Activated CD4-positive, alpha-beta T cell treated with anti-CD3 and anti-CD28 coated beads for 36 hours (primary cell): ENCODE measurements around the gene FAM221B. TPM values are rescaled to one million over a fixed set of nuclear protein-coding genes. Genes with fewer than 3 reads are reported as not detected.
A peak's percentile ranks its signal among the peaks of the same experiment; 100 is the strongest.

Experiments
- ATAC-seq: fragments of 200-7000 bp; cut with Tn5 transposase; one replicate; pipeline ENCODE4 v1.10.0; 2021; ENCODE audit warnings: mild to moderate bottlenecking, moderate library complexity
- CTCF ChIA-PET: fragments of 350-600 bp; sonication (Branson Sonifier 250); formaldehyde crosslinking; loops from one replicate; lab custom pipeline; 2021; ENCODE audit warnings: antibody characterized with exemption; lab: Charles Lee
- POLR2A ChIA-PET: fragments of 350-600 bp; sonication (Branson Sonifier 250); formaldehyde crosslinking; loops from one replicate; lab custom pipeline; 2021; ENCODE audit warnings: antibody characterized with exemption, inconsistent platforms; lab: Charles Lee
- DNase-seq: peaks from one replicate; pipeline ENCODE4 v3.0.0-alpha.2; 2020
- H3K27ac Mint-ChIP-seq: one replicate; pipeline ENCODE4 v1.8.0; 2021; ENCODE audit warnings: mixed read lengths
- H3K27me3 Mint-ChIP-seq: one replicate; pipeline ENCODE4 v1.8.0; 2021; ENCODE audit warnings: mixed read lengths
- H3K36me3 Mint-ChIP-seq: one replicate; pipeline ENCODE4 v1.8.0; 2021; ENCODE audit warnings: low read depth, mixed read lengths
- H3K4me1 Mint-ChIP-seq: one replicate; pipeline ENCODE4 v1.8.0; 2021; ENCODE audit warnings: mixed read lengths
- H3K4me3 Mint-ChIP-seq: one replicate; pipeline ENCODE4 v1.8.0; 2021; ENCODE audit warnings: mild to moderate bottlenecking, moderate library complexity, mixed read lengths
- H3K9me3 Mint-ChIP-seq: one replicate; pipeline ENCODE4 v1.8.0; 2021; ENCODE audit warnings: low read depth, mixed read lengths
- intact Hi-C, 2 experiments: fragments of 100-400 bp; cut with DNase I in 1 of 2; cut with micrococcal nuclease in 1 of 2; formaldehyde crosslinking; loops; one replicate each; pipeline versions ENCODE4 v1.14.2 to v1.15.1; 2022 to 2024; cut with DNase I, micrococcal nuclease
- total RNA-seq, 2 experiments: library from RNA; stranded (reverse); gene quantifications; one replicate each; pipeline ENCODE4 v1.2.3, GENCODE V29; 2021

The FAM221B gene
- total RNA-seq, 2 experiments from 2014 or later = not detected

GRCh38 chr9:35835766-35836165 lies 7.2 kb upstream of the FAM221B start:
- ChIA-PET CTCF (interaction anchor here (0.8 to 3.7 kb wide), 8 partner anchors 10 to 171 kb away, joined by 3 to 23 read pairs (median 4); partner anchors contain the start of gene SPAG8), POLR2A (no interaction called here)
- Mint-ChIP-seq H3K27ac (no peak overlapping the region), H3K27me3 (no peaks in the 10 kb centered on the region), H3K4me1 (no peaks in the 10 kb centered on the region), H3K9me3 (no peaks in the 10 kb centered on the region), H3K36me3 (no peaks in the 10 kb centered on the region), H3K4me3 (no peak overlapping the region)
- no peak for ATAC-seq
- no peak for DNase-seq
- intact Hi-C loops = no loop called here

GRCh38 chr9:35835216-35835632 lies 6.7 kb upstream of the FAM221B start:
- DNase-seq (peak; percentile 42), ATAC-seq (peak; percentile 66)
- H3K36me3 Mint-ChIP-seq = no peaks in the 10 kb centered on the region
- no peaks in the 10 kb centered on the region for H3K9me3 Mint-ChIP-seq
- POLR2A ChIA-PET = no interaction called here
- CTCF ChIA-PET = interaction anchor here (0.8 to 3.7 kb wide), 8 partner anchors 9 to 172 kb away, joined by 3 to 23 read pairs (median 4); partner anchors contain the start of genes HINT2 and SPAG8
- no peak overlapping the region for H3K4me3 Mint-ChIP-seq
- no peaks in the 10 kb centered on the region for H3K4me1 Mint-ChIP-seq
- no peak overlapping the region for H3K27ac Mint-ChIP-seq
- H3K27me3 Mint-ChIP-seq = no peaks in the 10 kb centered on the region
- intact Hi-C loops = no loop called here

- DNase-seq = no peak
- ChIA-PET CTCF (interaction anchor here (0.6 to 3.7 kb wide), 10 partner anchors 8 to 722 kb away, joined by 3 to 23 read pairs (median 4); partner anchors contain the start of genes HINT2 and SPAG8), POLR2A (no interaction called here)
- intact Hi-C loops = no loop called here
- Mint-ChIP-seq H3K4me1 (peaks cover 6% of the 10 kb centered on the region), H3K27ac (peak overlapping the region; percentile 11), H3K4me3 (no peak overlapping the region), H3K27me3 (no peaks in the 10 kb centered on the region), H3K9me3 (no peaks in the 10 kb centered on the region), H3K36me3 (no peaks in the 10 kb centered on the region)
- ATAC-seq = no peak
Measured at GRCh38 chr9:35834260-35835215, 6.0 kb upstream of the FAM221B start.

GRCh38 chr9:35832814-35833213 lies 4.3 kb upstream of the FAM221B start:
- Mint-ChIP-seq H3K4me1 (peaks cover 10% of the 10 kb centered on the region), H3K9me3 (no peaks in the 10 kb centered on the region), H3K4me3 (no peak overlapping the region), H3K27me3 (no peaks in the 10 kb centered on the region), H3K27ac (no peak overlapping the region), H3K36me3 (no peaks in the 10 kb centered on the region)
- ChIA-PET POLR2A (no interaction called here), CTCF (interaction anchor here (0.5 to 2.9 kb wide), 5 partner anchors 21 to 1023 kb away, joined by 3 to 14 read pairs (median 4); partner anchors contain the start of gene SPAG8)
- intact Hi-C loops = no loop called here
- ATAC-seq (no peak), DNase-seq (no peak)

GRCh38 chr9:35831040-35831439 lies 2.5 kb upstream of the FAM221B start:
- POLR2A ChIA-PET = no interaction called here
- CTCF ChIA-PET = interaction anchor here (1.4 to 2.9 kb wide), 4 partner anchors 8 to 51 kb away, joined by 4 to 14 read pairs (median 6); partner anchors contain the start of gene SPAG8
- Mint-ChIP-seq H3K4me3 (no peak overlapping the region), H3K4me1 (peaks cover 11% of the 10 kb centered on the region), H3K9me3 (no peaks in the 10 kb centered on the region), H3K36me3 (no peaks in the 10 kb centered on the region), H3K27me3 (no peaks in the 10 kb centered on the region), H3K27ac (no peak overlapping the region)
- intact Hi-C loops = no loop called here
- no peak for ATAC-seq
- DNase-seq = no peak

- ATAC-seq = no peak
- no peak for DNase-seq
- H3K4me1 Mint-ChIP-seq = peaks cover 13% of the 10 kb centered on the region
- no peaks in the 10 kb centered on the region for H3K9me3 Mint-ChIP-seq
- no peaks in the 10 kb centered on the region for H3K27me3 Mint-ChIP-seq
- POLR2A ChIA-PET = interaction anchor here (1.0 kb wide), 1 partner anchor 18 kb away, joined by 3 read pairs; no protein-coding TSS in a partner anchor
- no peaks in the 10 kb centered on the region for H3K36me3 Mint-ChIP-seq
- peak overlapping the region; percentile 74 for H3K4me3 Mint-ChIP-seq
- CTCF ChIA-PET = interaction anchor here (0.6 kb wide), 1 partner anchor 1212 kb away, joined by 3 read pairs; no protein-coding TSS in a partner anchor
- intact Hi-C loops = loop anchor here in 1 of 2 experiments (1.0 to 5.0 kb wide), 5 partner anchors 14 to 573 kb away; partner anchors contain the start of genes ARHGEF39, CREB3, HINT2 and RNF38
- peak overlapping the region; percentile 72 for H3K27ac Mint-ChIP-seq
Measured at GRCh38 chr9:35829764-35830096, 1.2 kb upstream of the FAM221B start.

GRCh38 chr9:35829084-35829763 lies 692 bp upstream of the FAM221B start, which contains the start of gene TMEM8B:
TMEM8B (plus strand) TSS chr9:35829228; CDS start chr9:35829448, 220 bp downstream.
- POLR2A ChIA-PET = interaction anchor here (1.0 kb wide), 1 partner anchor 19 kb away, joined by 3 read pairs; no protein-coding TSS in a partner anchor
- Mint-ChIP-seq H3K9me3 (no peaks in the 10 kb centered on the region), H3K36me3 (no peaks in the 10 kb centered on the region), H3K4me3 (peak within 1 kb of the TSS; percentile 78), H3K4me1 (peaks cover 13% of the 10 kb centered on the region), H3K27me3 (no peaks in the 10 kb centered on the region), H3K27ac (peak within 1 kb of the TSS; percentile 78)
- ATAC-seq (peak; percentile 92), DNase-seq (peak; percentile 98)
- intact Hi-C loops = loop anchor here in 1 of 2 experiments (1.0 to 5.0 kb wide), 5 partner anchors 14 to 573 kb away; partner anchors contain the start of genes ARHGEF39, CREB3, HINT2 and RNF38
- CTCF ChIA-PET = interaction anchor here (0.6 to 3.8 kb wide), 6 partner anchors 14 to 1212 kb away, joined by 3 to 27 read pairs (median 4); partner anchors contain the start of gene HINT2

GRCh38 chr9:35827486-35827885 lies 1.0 kb downstream of the FAM221B start:
- H3K27me3 Mint-ChIP-seq = no peaks in the 10 kb centered on the region
- peaks cover 13% of the 10 kb centered on the region for H3K4me1 Mint-ChIP-seq
- no peaks in the 10 kb centered on the region for H3K36me3 Mint-ChIP-seq
- no peak for DNase-seq
- no peak overlapping the region for H3K27ac Mint-ChIP-seq
- no peak for ATAC-seq
- intact Hi-C loops = loop anchor here in 1 of 2 experiments (5.0 kb wide), 1 partner anchor 575 kb away; the partner anchor contains the start of gene RNF38
- ChIA-PET CTCF (interaction anchor here (1.6 to 3.8 kb wide), 4 partner anchors 16 to 54 kb away, joined by 4 to 27 read pairs (median 11); partner anchors contain the start of gene SPAG8), POLR2A (interaction anchor here (0.7 kb wide), 1 partner anchor 22 kb away, joined by 4 read pairs; no protein-coding TSS in a partner anchor)
- no peaks in the 10 kb centered on the region for H3K9me3 Mint-ChIP-seq
- H3K4me3 Mint-ChIP-seq = peak overlapping the region; percentile 78

GRCh38 chr9:35826071-35826701 lies 2.3 kb downstream of the FAM221B start:
- no peak overlapping the region for H3K4me3 Mint-ChIP-seq

GRCh38 chr9:35822926-35823325 lies 5.6 kb downstream of the FAM221B start:
- intact Hi-C loops = no loop called here
- CTCF ChIA-PET = interaction anchor here (0.7 to 1.6 kb wide), 5 partner anchors 9 to 59 kb away, joined by 3 to 4 read pairs (median 3); no protein-coding TSS in a partner anchor
- ATAC-seq (no peak), DNase-seq (no peak)
- Mint-ChIP-seq H3K4me1 (peaks cover 4% of the 10 kb centered on the region), H3K36me3 (no peaks in the 10 kb centered on the region), H3K4me3 (no peak overlapping the region), H3K27ac (no peak overlapping the region), H3K27me3 (no peaks in the 10 kb centered on the region), H3K9me3 (no peaks in the 10 kb centered on the region)
- POLR2A ChIA-PET = no interaction called here

More at GRCh38 chr9:35826071-35826701, 2.3 kb downstream of the FAM221B start:
- CTCF ChIA-PET = interaction anchor here (0.6 to 3.8 kb wide), 23 partner anchors 8 to 168 kb away, joined by 3 to 27 read pairs (median 5); partner anchors contain the start of genes CCDC107, HINT2, RMRP and SPAG8
- POLR2A ChIA-PET = no interaction called here
- no peak overlapping the region for H3K27ac Mint-ChIP-seq
- no peaks in the 10 kb centered on the region for H3K36me3 Mint-ChIP-seq
- H3K4me1 Mint-ChIP-seq = peaks cover 13% of the 10 kb centered on the region
- ATAC-seq = peak; percentile 63
- peak; percentile 44 for DNase-seq
- H3K27me3 Mint-ChIP-seq = no peaks in the 10 kb centered on the region
- no peaks in the 10 kb centered on the region for H3K9me3 Mint-ChIP-seq
- intact Hi-C loops = loop anchor here (1.0 to 5.0 kb wide), 4 partner anchors 11 to 576 kb away; partner anchors contain the start of genes HINT2 (in 1 of the 2) and RNF38 (in 1 of the 2)
